ENCODE measurements around the gene ALX4. TPM values are rescaled to one million over a fixed set of nuclear protein-coding genes. Genes with fewer than 3 reads are reported as not detected.

Gene ALX4
- total RNA-seq, 1 donor from 2014 or later, result not detected

DNA sequence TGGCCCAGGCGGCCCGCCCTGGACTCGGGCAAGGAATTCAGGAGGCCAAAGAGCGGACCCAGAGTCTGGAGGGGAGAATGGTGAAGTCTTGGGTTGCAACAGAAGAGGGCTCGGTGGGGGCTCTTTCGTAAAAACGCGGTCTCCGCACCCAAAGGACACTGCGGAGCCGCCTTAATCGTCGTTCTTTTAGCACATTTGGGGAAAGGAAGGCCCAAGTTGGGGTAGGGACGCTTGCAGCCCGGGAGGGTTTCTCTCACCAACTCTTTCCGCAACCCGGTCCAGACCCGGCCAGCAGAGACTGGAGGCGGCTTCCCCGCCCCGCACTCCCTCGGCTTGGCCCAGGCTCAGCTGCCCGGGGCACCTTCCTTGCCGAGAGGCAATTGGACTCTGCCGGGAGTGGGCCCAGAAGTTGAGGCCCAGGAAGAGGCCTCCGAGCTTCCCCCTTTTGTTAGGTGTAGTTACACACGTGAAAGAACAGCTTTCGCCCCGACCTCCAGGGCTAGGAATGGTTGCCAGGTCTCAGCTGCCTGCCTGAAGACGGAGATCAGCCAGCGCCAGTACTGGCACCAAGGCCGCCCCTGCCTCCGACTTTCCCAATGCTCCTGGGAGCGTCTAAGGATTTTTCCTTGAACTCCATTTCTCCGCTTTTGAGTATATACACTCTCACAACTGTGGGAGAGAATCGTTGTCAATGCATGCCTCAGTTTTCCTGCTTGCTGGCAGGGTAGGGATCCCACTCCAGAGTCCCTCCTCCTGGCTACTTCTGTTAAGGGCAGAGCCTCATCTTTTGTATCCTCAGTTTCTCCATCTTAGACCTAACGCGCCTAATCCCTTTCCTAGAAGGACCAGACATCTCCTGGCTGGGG is 3.7 kb downstream of the ALX4 start:
- no peaks in the 10 kb centered on the region for H3K9me3 ChIP-seq
- no peak overlapping the region for H3K27ac ChIP-seq
- TF ChIP-seq CTCF (IDR thresholded peaks at IDR 0.05), result no peak
- peak overlapping the region; percentile 57 for H3K4me3 ChIP-seq
- no peak for DNase-seq
- peaks cover 30% of the 10 kb centered on the region for H3K4me1 ChIP-seq
- H3K36me3 ChIP-seq, result no peaks in the 10 kb centered on the region
- peak; percentile 5 for ATAC-seq
- intact Hi-C loops (cut with DNase I), result no loop called here
- H3K27me3 ChIP-seq, result peaks cover 94% of the 10 kb centered on the region

DNA sequence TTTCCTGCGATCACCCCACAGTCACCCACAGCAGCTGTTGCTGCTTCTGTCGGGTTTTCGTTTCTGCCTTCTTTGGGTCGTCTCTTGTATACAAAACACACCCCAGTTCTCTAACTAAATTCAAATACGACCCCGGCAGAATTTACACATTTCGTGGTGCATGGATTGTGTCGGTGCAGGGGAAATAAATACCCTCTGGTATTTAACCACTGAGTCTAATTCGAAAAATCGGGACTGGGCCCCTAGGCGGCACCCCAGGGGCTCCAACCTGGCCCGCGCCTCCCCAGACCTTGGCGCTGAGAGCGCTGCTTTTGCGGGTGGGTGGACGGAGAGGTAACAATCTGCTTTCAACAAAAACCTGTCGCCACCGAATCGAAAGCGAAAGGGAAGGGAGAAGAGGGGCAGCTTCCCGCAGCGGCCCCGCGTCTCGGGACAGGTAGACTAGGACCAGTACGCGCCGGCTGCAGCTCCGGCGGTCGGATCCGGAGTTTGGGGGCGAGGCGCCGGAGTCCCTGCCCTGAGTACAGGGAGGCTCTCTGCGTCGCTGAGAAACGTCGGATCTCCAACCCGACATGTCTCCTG is 4.4 kb downstream of the ALX4 start:
- intact Hi-C loops (cut with DNase I), result no loop called here
- H3K4me3 ChIP-seq, result peak overlapping the region; percentile 57
- DNase-seq, result peak; percentile 73
- no peaks in the 10 kb centered on the region for H3K36me3 ChIP-seq
- no peak for TF ChIP-seq CTCF (IDR thresholded peaks at IDR 0.05)
- peaks cover 88% of the 10 kb centered on the region for H3K27me3 ChIP-seq
- H3K27ac ChIP-seq, result no peak overlapping the region
- no peaks in the 10 kb centered on the region for H3K9me3 ChIP-seq
- ATAC-seq, result peak; percentile 50
- peaks cover 30% of the 10 kb centered on the region for H3K4me1 ChIP-seq

DNA sequence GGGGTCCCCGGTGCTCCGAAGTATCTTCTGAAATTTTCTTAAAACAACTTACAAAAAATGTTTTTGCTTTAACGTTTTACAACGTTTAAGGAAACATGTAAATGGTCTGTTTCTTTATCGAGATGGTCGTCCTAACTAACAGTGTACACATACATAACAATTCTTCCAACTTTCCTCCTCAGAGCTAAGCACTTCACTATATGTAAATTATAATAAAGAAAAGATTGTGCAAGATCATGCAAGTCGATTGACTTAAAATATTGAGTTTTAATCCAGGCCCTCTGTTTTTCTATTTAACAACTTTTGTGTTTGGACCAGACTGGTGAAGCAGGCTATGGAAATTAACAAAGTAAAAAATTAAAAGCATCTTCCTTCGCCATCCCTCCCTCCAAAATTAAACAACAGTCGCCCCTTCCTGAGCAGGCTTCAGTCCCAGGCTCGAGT is 4.9 kb downstream of the ALX4 start:
- DNase-seq, result no peak
- H3K27me3 ChIP-seq, result peaks cover 82% of the 10 kb centered on the region
- H3K36me3 ChIP-seq, result no peaks in the 10 kb centered on the region
- H3K4me3 ChIP-seq, result peak overlapping the region; percentile 57
- no peak for ATAC-seq
- H3K9me3 ChIP-seq, result no peaks in the 10 kb centered on the region
- H3K4me1 ChIP-seq, result peaks cover 27% of the 10 kb centered on the region
- intact Hi-C loops (cut with DNase I), result no loop called here
- no peak for TF ChIP-seq CTCF (IDR thresholded peaks at IDR 0.05)
- H3K27ac ChIP-seq, result no peak overlapping the region

- H3K4me3 ChIP-seq, result peak overlapping the region; percentile 5
- H3K9me3 ChIP-seq, result no peaks in the 10 kb centered on the region
- intact Hi-C loops (cut with DNase I), result no loop called here
- no peaks in the 10 kb centered on the region for H3K36me3 ChIP-seq
- no peak for DNase-seq
- ATAC-seq, result no peak
- no peak overlapping the region for H3K27ac ChIP-seq
- peaks cover 20% of the 10 kb centered on the region for H3K4me1 ChIP-seq
- TF ChIP-seq CTCF (IDR thresholded peaks at IDR 0.05), result no peak
- H3K27me3 ChIP-seq, result peaks cover 81% of the 10 kb centered on the region
Measured at GRCh38 chr11:44304091-44305025, 5.6 kb downstream of the ALX4 start.

DNA sequence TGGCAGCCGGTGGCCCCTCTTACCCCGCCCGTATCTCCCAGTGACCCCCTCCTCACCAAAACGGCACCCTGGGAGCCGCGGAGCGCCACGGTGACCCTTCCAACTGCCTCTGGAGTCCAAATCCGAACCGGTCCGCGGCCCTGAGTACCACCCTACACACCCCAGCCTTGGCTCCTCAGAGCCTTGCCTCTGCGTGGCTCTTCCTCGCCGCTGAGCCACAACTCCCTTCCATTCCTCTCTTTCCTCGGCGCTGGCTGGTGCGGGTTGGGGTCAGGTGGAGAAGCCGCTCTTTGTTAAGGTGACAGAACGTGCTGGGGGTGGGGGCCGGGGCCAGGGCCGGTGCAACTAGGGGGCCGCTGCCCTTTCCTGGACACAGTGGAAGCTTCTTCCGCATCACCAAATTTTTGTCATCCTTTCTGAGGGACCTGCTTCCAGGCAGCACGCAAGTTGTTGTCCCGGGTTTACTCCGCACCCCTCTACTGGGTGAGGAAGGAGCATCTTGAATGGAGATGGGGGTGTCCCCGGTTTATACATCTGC is 6.5 kb downstream of the ALX4 start:
- intact Hi-C loops (cut with DNase I), result no loop called here
- Histone ChIP-seq H3K4me1 (peaks cover 18% of the 10 kb centered on the region), H3K27me3 (peaks cover 74% of the 10 kb centered on the region), H3K4me3 (no peak overlapping the region), H3K9me3 (no peaks in the 10 kb centered on the region), H3K36me3 (no peaks in the 10 kb centered on the region), H3K27ac (no peak overlapping the region)
- no peak for ATAC-seq
- no peak for TF ChIP-seq CTCF (IDR thresholded peaks at IDR 0.05)
- DNase-seq, result no peak
